ENCODE measurements around the gene PARP11. TPM values are rescaled to one million over a fixed set of nuclear protein-coding genes. Genes with fewer than 3 reads are reported as not detected.

PARP11 gene
- total and polyA plus RNA-seq, 2 of the 8 experiments (the other 6 are each of a cell fraction or from before 2014, with no cell fraction given) = 4.2 to 13.3 TPM

DNA sequence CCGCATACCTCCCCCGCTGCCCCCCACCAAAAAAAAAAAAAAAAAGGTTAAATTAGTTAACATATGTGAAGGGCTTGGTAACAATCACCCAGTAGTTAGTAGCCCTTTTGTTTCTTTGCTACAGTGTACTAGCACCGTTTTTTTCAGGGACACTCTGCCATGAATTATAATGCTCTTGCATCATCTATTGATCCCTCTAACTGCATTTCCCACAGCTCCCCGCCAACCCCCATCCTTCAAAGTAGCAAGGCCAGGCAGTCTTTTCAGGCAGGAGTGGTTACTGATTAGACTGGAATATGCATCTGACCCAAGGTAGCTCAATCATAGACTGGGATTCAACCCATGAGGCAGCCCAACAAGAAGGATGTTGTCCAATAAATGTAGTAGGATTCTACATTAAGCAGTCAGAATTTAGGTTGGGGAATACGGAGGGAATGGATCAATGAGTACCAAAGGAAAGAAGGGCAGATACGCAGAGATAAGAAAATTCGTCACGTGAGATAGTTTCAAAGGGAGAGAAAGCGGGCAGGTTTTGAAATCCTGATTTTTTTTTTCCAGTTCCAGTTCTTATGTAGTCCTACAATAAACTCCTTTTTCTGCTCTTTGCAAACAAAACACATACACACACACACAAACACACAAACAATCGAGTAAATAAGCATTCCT lies 80.4 kb downstream of the PARP11 start:
- Histone ChIP-seq H3K14ac (ENCODE audit: insufficient read length) (no peak overlapping the region), H3K18ac (ENCODE audit: extremely low read depth, low read length) (no peak overlapping the region), H2BK20ac (ENCODE audit: low read length) (0 out of 2 replicates have a peak overlapping the region, but pooled peaks have one; percentile 73), H4K20me1 (replicated peaks in 1 of 2; ENCODE audit: control insufficient read depth in 1 of 2, insufficient read depth in 2 of 2, low read length in 2 of 2) (no peaks in the 10 kb centered on the region), H2AFZ (ENCODE audit: low read length) (no peak overlapping the region), H2BK12ac (ENCODE audit: low read depth, low read length) (peak overlapping the region; percentile 51; the same call in 1 of the 2 replicates), H4K91ac (replicated peaks; ENCODE audit: insufficient read length, low read length) (no peak overlapping the region), H3K4ac (replicated peaks; ENCODE audit: insufficient read length, low read depth, low read length) (no peak overlapping the region), H2BK120ac (replicated peaks; ENCODE audit: low read depth, low read length) (no peak overlapping the region), H3K27me3 (replicated peaks in 1 of 4; ENCODE audit: control insufficient read depth in 3 of 4, extremely low read depth in 1 of 4, insufficient read depth in 3 of 4, low read length in 3 of 4) (no peaks in the 10 kb centered on the region), H4K8ac (ENCODE audit: extremely low read depth, insufficient read depth, low read length) (no peak overlapping the region), H3K9ac (replicated peaks in 1 of 4; ENCODE audit: extremely low read depth in 1 of 4, low read depth in 3 of 4, low read length in 3 of 4) (no peak overlapping the region), H3K4me1 (replicated peaks in 1 of 4; ENCODE audit: control insufficient read depth in 3 of 4, insufficient read depth in 4 of 4, low read length in 3 of 4) (peaks cover 0 to 11% (median 4%) of the 10 kb centered on the region in 4 experiments; a peak in 3 of 7 replicates), H3K79me1 (ENCODE audit: low read depth, low read length) (no peaks in the 10 kb centered on the region), H3K56ac (replicated peaks; ENCODE audit: insufficient read length, low read depth, low read length) (no peak overlapping the region), H3K79me2 (ENCODE audit: control insufficient read depth in 1 of 2, insufficient read depth in 2 of 2, low read length in 2 of 2) (no peaks in the 10 kb centered on the region), H2AK5ac (ENCODE audit: low read depth, low read length) (no peak overlapping the region), H3K4me3 (ENCODE audit: extremely low read depth in 1 of 4, insufficient read depth in 2 of 4, low read depth in 3 of 4, low read length in 4 of 4) (no peak overlapping the region), H3K9me3 (ENCODE audit: insufficient read depth in 2 of 2, low read depth in 1 of 2, low read length in 1 of 2) (0 out of 4 replicates have a peak, but pooled peaks cover 0 to 3% of the 10 kb centered on the region in 2 experiments), H2BK15ac (ENCODE audit: low read length) (no peak overlapping the region), H3K23ac (ENCODE audit: insufficient read length) (peak overlapping the region; percentile 84), H3K4me2 (ENCODE audit: insufficient read depth in 1 of 2, low read depth in 2 of 2, low read length in 2 of 2) (peak overlapping the region; percentile 20 to 23; a peak in 1 of 4 replicates), H3K36me3 (ENCODE audit: control insufficient read depth in 2 of 4, insufficient read depth in 4 of 4, low read length in 3 of 4) (no peaks in the 10 kb centered on the region), H3K23me2 (ENCODE audit: low read depth, low read length) (no peaks in the 10 kb centered on the region), H4K5ac (ENCODE audit: insufficient read length, low read depth, low read length) (no peak overlapping the region), H3K27ac (ENCODE audit: low read depth, low read length) (no peak overlapping the region; the same call in 1 of the 2 replicates), H2BK5ac (ENCODE audit: low read depth, low read length) (peak overlapping the region; percentile 54; the same call in 1 of the 2 replicates)
- no peak for DNase-seq (ENCODE audit: low read depth in 1 of 2, low spot score in 2 of 2)
- CTCF ChIA-PET (ENCODE audit: partially characterized antibody) = interaction anchor here (0.7 to 3.3 kb wide), 3 partner anchors 12 to 76 kb away, joined by 4 to 16 read pairs (median 5); no protein-coding TSS in a partner anchor
- no peak for FAIRE-seq
- POLR2A ChIA-PET (ENCODE audit: partially characterized antibody) = interaction anchor here (0.7 kb wide), 1 partner anchor 84 kb away, joined by 3 read pairs; no protein-coding TSS in a partner anchor
- TF ChIP-seq, protein P1, sequence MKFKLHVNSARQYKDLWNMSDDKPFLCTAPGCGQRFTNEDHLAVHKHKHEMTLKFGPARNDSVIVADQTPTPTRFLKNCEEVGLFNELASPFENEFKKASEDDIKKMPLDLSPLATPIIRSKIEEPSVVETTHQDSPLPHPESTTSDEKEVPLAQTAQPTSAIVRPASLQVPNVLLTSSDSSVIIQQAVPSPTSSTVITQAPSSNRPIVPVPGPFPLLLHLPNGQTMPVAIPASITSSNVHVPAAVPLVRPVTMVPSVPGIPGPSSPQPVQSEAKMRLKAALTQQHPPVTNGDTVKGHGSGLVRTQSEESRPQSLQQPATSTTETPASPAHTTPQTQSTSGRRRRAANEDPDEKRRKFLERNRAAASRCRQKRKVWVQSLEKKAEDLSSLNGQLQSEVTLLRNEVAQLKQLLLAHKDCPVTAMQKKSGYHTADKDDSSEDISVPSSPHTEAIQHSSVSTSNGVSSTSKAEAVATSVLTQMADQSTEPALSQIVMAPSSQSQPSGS (IDR thresholded peaks at IDR 0.05; ENCODE audit: low read length) = no peak
- TF ChIP-seq CEBPB (IDR thresholded peaks at IDR 0.05; ENCODE audit: low read depth, low read length) = peak; percentile 73; the same call in 1 of the 2 replicates
- WGBS, 2 experiments (ENCODE audit: extremely low coverage in 1 of 2, insufficient coverage in 1 of 2, insufficient read length in 1 of 2, insufficient replicate concordance in 2 of 2, low coverage in 1 of 2, low lambda C conversion rate in 2 of 2, missing lambda C conversion rate in 1 of 2) = 75 to 100% methylated on average over 1 to 9 of the region's 10 CpGs
